ENCODE results near the gene ATOX1.

ATOX1 gene

GRCh38 chr5:151697452-151697851 is 61.0 kb downstream of the ATOX1 start:
- no peak for DNase-seq (ENCODE audit: low spot score)

GRCh38 chr5:151696470-151697061 is 61.9 kb downstream of the ATOX1 start:
- no peak for DNase-seq (ENCODE audit: low spot score)

DNA sequence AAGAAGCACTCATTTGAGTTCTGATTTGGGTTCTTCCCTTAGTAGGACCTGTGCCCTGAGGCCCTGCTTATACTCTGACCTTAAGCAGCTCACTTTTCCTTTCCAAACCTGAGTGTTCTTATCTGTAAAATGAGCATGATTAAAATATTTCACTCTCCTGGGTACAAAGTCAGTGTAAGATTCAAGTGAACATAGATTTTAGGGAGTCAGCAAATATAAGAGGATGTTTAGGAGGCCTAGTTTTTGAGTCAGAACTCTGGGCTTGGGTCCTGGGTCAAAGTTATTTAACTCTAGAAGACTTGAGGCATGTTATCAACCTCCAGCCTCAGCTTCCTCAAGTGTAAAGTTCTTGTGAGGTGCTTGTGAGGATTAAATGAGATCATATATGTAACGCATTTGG is 63.0 kb downstream of the ATOX1 start:
- DNase-seq (ENCODE audit: low spot score) = no peak

DNA sequence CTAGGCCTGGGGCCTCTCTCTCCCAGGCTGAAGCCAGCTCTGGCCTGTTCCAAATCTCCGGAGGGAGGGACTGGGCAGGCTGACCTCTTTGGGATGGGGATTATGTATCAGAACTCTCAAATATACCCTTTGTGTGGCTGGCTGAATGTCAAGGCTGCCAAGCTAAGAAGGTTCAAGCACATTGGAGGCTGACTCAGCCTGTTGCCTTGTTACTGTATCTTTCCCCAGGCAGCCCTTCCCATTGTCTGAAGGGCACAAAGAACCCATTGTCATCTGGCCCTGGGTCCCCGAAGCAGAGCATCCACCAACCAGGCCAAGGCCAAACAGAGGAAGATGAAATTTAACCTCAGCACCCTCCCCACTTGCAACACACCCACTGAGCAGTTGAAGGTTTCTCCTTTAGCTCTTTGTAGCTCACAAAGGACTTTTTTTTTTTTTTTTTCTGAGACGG is 64.4 kb downstream of the ATOX1 start:
- DNase-seq (ENCODE audit: low spot score) = no peak

All from HuH-7.5 (cell line).